GM10266 (cell line): ENCODE data around the gene SPOCK2.

Experiments
- DNase-seq: peaks from one replicate; pipeline ENCODE4 v3.0.0; 2012; ENCODE audit errors: extremely low spot score
- TF ChIP-seq, protein P1 (sequence below): IDR thresholded peaks from 2 replicates; pipeline ENCODE4 v1.5.1; 2012; ENCODE audit warnings: mild to moderate bottlenecking, low read depth; ENCODE audit not compliant: control insufficient read depth, insufficient read depth; ENCODE audit errors: missing control alignments

Gene SPOCK2

DNA sequence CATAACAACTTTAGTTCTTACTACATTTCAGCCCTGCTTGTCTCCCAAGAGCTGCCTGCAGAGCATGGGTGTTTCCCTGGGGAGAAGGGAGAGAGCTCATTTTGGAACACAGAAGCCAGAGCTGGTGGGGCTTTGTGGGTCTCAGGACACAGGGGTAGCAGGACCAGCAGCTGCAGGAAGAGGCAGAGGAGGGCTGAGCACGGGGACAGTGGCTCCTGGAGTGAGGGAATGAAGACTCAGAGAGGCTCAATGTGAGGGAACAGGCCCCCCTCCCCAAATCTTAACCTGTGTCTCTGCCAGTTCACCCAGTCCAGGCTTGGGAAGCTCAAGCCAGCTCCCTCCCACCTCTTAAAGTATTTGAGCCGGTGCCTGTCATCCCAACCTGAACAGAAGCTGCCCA lies 74.2 kb downstream of the SPOCK2 start:
- TF ChIP-seq, protein P1, sequence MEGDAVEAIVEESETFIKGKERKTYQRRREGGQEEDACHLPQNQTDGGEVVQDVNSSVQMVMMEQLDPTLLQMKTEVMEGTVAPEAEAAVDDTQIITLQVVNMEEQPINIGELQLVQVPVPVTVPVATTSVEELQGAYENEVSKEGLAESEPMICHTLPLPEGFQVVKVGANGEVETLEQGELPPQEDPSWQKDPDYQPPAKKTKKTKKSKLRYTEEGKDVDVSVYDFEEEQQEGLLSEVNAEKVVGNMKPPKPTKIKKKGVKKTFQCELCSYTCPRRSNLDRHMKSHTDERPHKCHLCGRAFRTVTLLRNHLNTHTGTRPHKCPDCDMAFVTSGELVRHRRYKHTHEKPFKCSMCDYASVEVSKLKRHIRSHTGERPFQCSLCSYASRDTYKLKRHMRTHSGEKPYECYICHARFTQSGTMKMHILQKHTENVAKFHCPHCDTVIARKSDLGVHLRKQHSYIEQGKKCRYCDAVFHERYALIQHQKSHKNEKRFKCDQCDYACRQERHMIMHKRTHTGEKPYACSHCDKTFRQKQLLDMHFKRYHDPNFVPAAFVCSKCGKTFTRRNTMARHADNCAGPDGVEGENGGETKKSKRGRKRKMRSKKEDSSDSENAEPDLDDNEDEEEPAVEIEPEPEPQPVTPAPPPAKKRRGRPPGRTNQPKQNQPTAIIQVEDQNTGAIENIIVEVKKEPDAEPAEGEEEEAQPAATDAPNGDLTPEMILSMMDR, result no peak
- no peak for DNase-seq

DNA sequence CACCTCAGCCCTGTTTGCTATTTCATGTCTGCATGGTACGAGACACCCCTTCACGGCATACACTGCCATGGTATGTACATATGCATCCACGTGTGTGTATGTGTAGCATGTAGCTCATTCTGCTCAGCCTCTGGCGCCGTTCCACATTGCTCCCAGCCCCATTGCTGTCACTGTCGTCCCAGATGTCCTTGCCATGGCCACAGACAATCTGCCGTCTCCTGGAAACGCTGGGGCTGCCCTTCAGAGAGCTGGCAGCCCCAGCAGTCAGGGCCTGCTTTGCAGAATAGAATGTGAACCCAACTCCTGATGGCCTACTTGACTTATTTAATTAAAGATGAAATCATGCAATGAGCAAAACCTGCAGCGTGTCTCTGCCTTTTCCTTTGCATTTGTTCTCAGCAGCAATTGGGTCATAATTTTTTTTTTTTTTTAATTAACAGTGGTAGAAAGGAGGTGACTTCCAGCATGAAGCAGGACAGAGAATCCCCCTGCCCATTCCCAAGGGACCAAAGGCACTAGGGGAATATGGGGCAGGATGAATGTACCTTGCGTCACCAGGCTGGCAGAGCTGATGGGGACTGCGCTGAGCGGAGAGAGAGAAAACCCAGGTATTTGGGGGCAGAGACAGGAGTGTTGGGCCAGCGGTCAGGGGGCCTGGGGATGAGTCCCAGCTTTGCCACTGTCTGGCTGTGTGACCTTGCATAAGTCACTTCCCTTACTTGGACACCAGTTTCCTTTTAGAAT lies 75.0 kb downstream of the SPOCK2 start:
- DNase-seq, result no peak
- TF ChIP-seq, protein P1, result no peak

DNA sequence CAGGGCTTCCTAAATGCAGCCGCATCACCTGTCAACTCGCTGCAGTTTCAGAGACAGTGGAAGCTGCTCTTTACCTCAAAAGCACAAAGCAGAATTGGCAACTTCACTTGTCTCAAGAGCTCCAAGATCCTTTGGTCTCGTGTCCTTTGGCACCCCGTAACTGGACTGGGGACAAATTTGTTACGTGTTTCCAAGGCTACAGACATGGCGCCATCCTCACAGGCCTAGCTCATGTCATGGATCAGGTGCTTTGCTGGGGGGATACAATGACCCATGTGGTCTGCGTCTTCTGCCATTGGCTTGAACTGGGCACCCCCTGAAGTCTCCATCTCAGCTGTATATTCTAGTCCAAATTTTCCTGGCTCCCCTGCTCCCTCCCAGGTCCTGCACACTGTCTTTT lies 75.6 kb downstream of the SPOCK2 start:
- DNase-seq, result no peak
- TF ChIP-seq, protein P1, result no peak

DNA sequence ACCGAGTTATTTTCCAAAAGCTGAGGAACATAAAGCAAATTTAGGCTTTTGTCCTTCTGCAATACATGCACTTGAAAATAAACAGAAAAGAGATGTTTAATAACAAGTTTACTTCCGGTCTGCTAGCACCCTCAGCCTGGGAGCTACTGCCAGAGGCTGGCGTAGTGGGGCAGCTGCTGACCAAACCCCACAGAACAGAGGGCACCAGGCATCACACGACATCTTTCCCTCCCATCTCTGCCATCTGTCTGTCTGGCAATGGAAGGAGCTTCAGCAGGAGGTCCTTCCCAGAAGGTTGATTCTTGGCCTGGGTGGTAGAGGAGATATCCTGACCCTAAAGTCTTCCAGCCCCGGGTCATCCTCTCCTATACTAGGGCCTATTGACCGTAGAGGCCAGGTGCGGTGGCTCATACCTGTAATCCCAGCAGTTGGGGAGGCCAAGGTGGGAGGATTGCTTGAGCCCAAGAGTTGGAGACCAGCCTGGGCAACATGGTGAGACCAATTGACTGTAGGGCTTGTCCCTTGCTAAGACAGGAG lies 76.3 kb downstream of the SPOCK2 start:
- DNase-seq, result no peak

DNA sequence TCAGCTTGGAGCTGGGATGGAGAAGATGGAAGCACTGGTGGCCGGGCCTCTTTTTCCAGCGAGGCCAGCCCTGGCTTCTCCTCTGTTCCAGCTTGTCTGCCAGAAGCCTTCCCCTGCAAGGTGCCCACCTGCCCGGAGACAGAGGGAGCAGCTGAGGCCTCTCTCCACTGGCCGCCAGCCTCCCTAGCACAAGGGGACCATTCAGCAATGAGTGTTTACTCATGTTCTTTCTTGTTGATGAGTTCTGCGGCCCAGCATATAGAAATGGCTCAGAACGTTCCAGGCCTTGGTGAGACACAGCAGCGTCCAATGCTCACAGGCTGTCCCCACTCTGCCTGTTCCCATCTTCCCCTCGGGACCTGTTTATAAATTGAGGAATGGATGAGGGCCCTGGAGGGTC lies 76.9 kb downstream of the SPOCK2 start:
- DNase-seq, result no peak
- TF ChIP-seq, protein P1, result no peak

More for the DNA sequence above, 76.3 kb downstream of the SPOCK2 start:
- TF ChIP-seq, protein P1, result no peak

DNA sequence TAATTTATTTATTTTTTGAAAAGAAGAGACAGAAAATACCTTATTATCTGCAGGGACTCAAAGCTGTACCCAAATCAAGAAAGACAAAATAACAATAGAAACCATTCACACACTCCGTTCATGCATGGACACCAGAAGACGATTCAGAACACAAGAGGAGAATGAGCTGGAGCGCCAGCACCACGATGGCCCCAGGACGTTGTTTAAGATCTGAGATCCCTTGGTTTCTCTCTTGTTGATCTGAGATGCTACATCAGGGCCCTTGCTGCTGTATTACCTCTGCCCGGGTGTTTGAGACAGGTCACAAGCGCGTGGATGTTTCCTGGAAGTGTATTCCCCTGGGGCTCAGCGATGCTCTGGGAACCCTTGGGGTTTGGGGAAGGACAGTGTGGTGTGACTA lies 77.3 kb downstream of the SPOCK2 start:
- TF ChIP-seq, protein P1, result no peak
- no peak for DNase-seq

DNA sequence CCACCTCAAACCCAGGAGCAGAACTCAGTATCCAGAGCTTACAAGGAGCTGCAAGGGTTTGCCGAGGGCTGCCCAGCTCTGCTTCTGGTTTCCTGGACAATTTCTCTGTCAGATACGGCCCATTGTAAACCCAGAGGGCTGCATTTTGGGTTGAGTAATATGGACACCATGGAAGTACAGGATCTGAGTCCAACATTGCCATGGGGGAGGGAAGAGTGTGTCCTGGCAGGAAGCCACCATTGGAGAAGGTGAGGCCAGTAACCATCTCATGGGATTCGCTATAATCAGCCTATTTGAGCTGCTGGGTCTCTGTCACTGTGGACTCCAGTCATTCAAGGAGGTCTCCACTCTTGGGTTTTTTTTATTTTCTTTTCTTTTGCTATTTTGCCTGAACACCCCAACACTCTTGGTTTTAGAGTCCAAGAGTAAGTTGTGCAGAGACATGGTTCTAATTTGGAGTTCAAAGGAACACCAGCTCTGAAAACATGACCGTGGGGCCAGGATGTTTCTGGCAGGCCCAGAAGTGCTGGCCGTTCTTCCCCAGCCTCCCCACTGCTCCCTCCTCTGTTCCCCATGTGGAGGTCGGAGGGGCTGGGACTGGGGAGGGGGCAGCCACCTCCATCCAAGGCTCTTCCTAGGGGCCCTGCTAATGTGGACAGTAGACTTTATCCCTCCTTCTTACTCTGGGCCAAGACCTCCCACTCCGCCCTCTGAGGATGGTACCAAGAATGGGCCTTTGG lies 77.9 kb downstream of the SPOCK2 start:
- TF ChIP-seq, protein P1, result no peak
- no peak for DNase-seq
